ENCODE data around the gene NR2C2. TPM values are rescaled to one million over a fixed set of nuclear protein-coding genes. Genes with fewer than 3 reads are reported as not detected.
A peak's percentile ranks its signal among the peaks of the same experiment; 100 is the strongest.

The NR2C2 gene
- total and polyA plus RNA-seq, 2 donors from 2014 or later = 3.5 to 43.6 TPM

GRCh38 chr3:14914779-14915117 lies 32.6 kb upstream of the NR2C2 start:
- Histone ChIP-seq H3K9ac (ENCODE audit: low read length in 3 of 3) (no peak overlapping the region), H3K9me3 (ENCODE audit: control insufficient read depth in 2 of 3, insufficient read depth in 1 of 3, low read length in 3 of 3) (no peaks in the 10 kb centered on the region), H3K4me3 (ENCODE audit: low read length in 3 of 3) (no peak overlapping the region), H3K36me3 (ENCODE audit: control insufficient read depth in 2 of 3, insufficient read depth in 3 of 3, low read length in 3 of 3) (peaks cover 0 to 11% (median 2%) of the 10 kb centered on the region in 3 donors), H3K27me3 (ENCODE audit: control insufficient read depth, insufficient read depth, low read length) (no peaks in the 10 kb centered on the region), H3K4me1 (ENCODE audit: control insufficient read depth in 2 of 3, insufficient read depth in 2 of 3, low read depth in 1 of 3, low read length in 3 of 3) (no peaks in the 10 kb centered on the region), H3K27ac (ENCODE audit: low read depth in 2 of 2, low read length in 2 of 2) (no peak overlapping the region)
- no peak for FAIRE-seq
- DNase-seq = no peak
- TF ChIP-seq CTCF (IDR thresholded peaks at IDR 0.05; ENCODE audit: borderline replicate concordance, extremely low read depth, insufficient read depth) = no peak
- intact Hi-C loops (cut with DNase I) = loop anchor here (10.0 kb wide), 1 partner anchor 120 kb away; no protein-coding TSS in a partner anchor

DNA sequence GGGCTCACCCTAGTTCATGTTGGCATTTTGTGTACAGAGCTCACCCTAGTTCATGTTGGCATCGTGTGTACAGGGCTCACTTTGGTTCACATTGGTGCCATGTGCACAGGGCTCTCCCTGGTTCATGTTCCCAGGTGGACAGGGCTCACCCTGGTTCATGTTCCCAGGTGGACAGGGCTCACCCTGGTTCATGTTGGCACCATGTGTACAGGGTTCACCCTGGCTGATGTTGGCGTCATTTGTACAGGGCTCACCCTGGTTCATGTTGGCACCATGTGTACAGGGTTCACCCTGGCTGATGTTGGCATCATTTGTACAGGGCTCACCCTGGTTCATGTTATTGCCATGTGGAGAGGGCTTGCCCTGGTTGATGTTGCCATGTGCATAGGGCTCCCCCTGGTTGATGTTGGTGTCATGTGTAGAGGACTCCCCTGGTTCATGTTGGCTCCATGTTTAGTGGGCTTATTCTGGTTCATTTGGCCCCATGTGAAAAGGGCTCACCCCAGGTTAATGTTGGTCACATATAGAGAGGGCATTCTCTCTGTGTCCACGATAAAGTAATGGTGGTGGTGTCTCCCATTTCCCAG lies 31.7 kb upstream of the NR2C2 start:
- H3K27me3 ChIP-seq (ENCODE audit: control insufficient read depth, insufficient read depth, low read length) = no peaks in the 10 kb centered on the region
- FAIRE-seq (no peak), DNase-seq (no peak)
- no peaks in the 10 kb centered on the region for H3K9me3 ChIP-seq (ENCODE audit: control insufficient read depth in 2 of 3, insufficient read depth in 1 of 3, low read length in 3 of 3)
- H3K27ac ChIP-seq (ENCODE audit: low read depth in 2 of 2, low read length in 2 of 2) = no peak overlapping the region
- TF ChIP-seq CTCF (IDR thresholded peaks at IDR 0.05; ENCODE audit: borderline replicate concordance, extremely low read depth, insufficient read depth) = peak; percentile 5
- intact Hi-C loops (cut with DNase I) = loop anchor here (10.0 kb wide), 1 partner anchor 121 kb away; no protein-coding TSS in a partner anchor
- peaks cover 0 to 6% (median 2%) of the 10 kb centered on the region in 3 donors for H3K36me3 ChIP-seq (ENCODE audit: control insufficient read depth in 2 of 3, insufficient read depth in 3 of 3, low read length in 3 of 3)
- H3K4me1 ChIP-seq (ENCODE audit: control insufficient read depth in 2 of 3, insufficient read depth in 2 of 3, low read depth in 1 of 3, low read length in 3 of 3) = peaks cover 0 to under 1% (median 0%) of the 10 kb centered on the region in 3 donors
- H3K9ac ChIP-seq (ENCODE audit: low read length in 3 of 3) = no peak overlapping the region
- H3K4me3 ChIP-seq (ENCODE audit: low read length in 3 of 3) = no peak overlapping the region

GRCh38 chr3:14918356-14918860 lies 29.0 kb upstream of the NR2C2 start:
- H3K4me3 ChIP-seq (ENCODE audit: low read length in 3 of 3) = no peak overlapping the region
- no peak for FAIRE-seq
- intact Hi-C loops (cut with DNase I) = loop anchor here (10.0 kb wide), 1 partner anchor 124 kb away; no protein-coding TSS in a partner anchor
- peaks cover 0 to 6% (median 2%) of the 10 kb centered on the region in 3 donors for H3K36me3 ChIP-seq (ENCODE audit: control insufficient read depth in 2 of 3, insufficient read depth in 3 of 3, low read length in 3 of 3)
- H3K9ac ChIP-seq (ENCODE audit: low read length in 3 of 3) = no peak overlapping the region
- H3K27me3 ChIP-seq (ENCODE audit: control insufficient read depth, insufficient read depth, low read length) = no peaks in the 10 kb centered on the region
- no peak for TF ChIP-seq CTCF (IDR thresholded peaks at IDR 0.05; ENCODE audit: borderline replicate concordance, extremely low read depth, insufficient read depth)
- no peak overlapping the region for H3K27ac ChIP-seq (ENCODE audit: low read depth in 2 of 2, low read length in 2 of 2)
- H3K4me1 ChIP-seq (ENCODE audit: control insufficient read depth in 2 of 3, insufficient read depth in 2 of 3, low read depth in 1 of 3, low read length in 3 of 3) = peaks cover 0 to 7% (median 0%) of the 10 kb centered on the region in 3 donors
- DNase-seq = no peak
- no peaks in the 10 kb centered on the region for H3K9me3 ChIP-seq (ENCODE audit: control insufficient read depth in 2 of 3, insufficient read depth in 1 of 3, low read length in 3 of 3)

Measured in kidney (tissue), 14 donors.